ENCODE data around the gene CACNA1S.

DNA sequence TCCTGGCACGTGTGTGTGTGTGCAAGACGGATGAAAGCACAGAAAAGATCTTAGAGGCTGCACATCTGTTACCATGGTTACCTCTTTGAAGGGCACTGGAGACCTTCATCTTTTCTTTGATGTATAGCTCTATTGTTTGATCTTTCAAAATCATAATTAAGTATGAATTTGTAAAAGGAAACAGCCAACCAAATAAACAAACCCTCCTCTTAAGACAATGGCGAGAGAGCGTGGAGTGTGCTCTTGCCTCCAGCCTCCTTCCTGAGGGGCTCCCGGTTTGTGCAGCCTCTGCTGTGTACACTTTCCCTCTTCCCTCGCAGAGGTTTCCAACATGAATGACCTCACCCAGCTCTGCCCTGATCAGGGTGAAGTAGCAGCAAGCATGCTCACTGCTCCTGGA lies 27.9 kb downstream of the CACNA1S start:
- TF ChIP-seq, protein P1, sequence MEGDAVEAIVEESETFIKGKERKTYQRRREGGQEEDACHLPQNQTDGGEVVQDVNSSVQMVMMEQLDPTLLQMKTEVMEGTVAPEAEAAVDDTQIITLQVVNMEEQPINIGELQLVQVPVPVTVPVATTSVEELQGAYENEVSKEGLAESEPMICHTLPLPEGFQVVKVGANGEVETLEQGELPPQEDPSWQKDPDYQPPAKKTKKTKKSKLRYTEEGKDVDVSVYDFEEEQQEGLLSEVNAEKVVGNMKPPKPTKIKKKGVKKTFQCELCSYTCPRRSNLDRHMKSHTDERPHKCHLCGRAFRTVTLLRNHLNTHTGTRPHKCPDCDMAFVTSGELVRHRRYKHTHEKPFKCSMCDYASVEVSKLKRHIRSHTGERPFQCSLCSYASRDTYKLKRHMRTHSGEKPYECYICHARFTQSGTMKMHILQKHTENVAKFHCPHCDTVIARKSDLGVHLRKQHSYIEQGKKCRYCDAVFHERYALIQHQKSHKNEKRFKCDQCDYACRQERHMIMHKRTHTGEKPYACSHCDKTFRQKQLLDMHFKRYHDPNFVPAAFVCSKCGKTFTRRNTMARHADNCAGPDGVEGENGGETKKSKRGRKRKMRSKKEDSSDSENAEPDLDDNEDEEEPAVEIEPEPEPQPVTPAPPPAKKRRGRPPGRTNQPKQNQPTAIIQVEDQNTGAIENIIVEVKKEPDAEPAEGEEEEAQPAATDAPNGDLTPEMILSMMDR (IDR thresholded peaks at IDR 0.05) = no peak
- TF ChIP-seq POLR2AphosphoS5 (IDR thresholded peaks at IDR 0.05; ENCODE audit: low read depth, low read length) (no peak), TCF7L2 (IDR thresholded peaks at IDR 0.05; ENCODE audit: low read depth, low read length) (no peak)

All from Panc1 (cell line).